K562 (cell line): ENCODE measurements around the gene MOCS3. TPM values are rescaled to one million over a fixed set of nuclear protein-coding genes. Genes with fewer than 3 reads are reported as not detected.

Experiments used
- CSDE1 ChIP-seq, 2 experiments: fragments of 450-650 bp; IDR thresholded peaks; 2 replicates each; pipeline ENCODE4 v1.6.1; 2016; ENCODE audit warnings: mild to moderate bottlenecking in 1 of 2
- ESRRB ChIP-seq: fragments of 250-450 bp; sonication (Bioruptor Pico); IDR thresholded peaks from 2 replicates; pipeline ENCODE4 v1.5.0; 2020; ENCODE audit warnings: mild to moderate bottlenecking, moderate library complexity, borderline replicate concordance
- FIP1L1 ChIP-seq: fragments of 200-400 bp; formaldehyde crosslinking; IDR thresholded peaks from 2 replicates; pipeline ENCODE4 v1.6.1; 2018; ENCODE audit warnings: mild to moderate bottlenecking, low read depth, low read length; ENCODE audit not compliant: poor library complexity, severe bottlenecking
- FOXK2 ChIP-seq, 2 experiments: fragments of 450-650 bp; IDR thresholded peaks in 1 of 2; conservative IDR thresholded peaks in 1 of 2; 2 replicates each; pipeline ENCODE4 v1.6.1; 2016; ENCODE audit warnings: low read depth in 2 of 2, mild to moderate bottlenecking in 1 of 2
- KLF16 ChIP-seq: IDR thresholded peaks from 2 replicates; pipeline ENCODE4 v1.6.1; 2016; ENCODE audit warnings: antibody characterized with exemption
- MAX ChIP-seq: sonication (generic); formaldehyde crosslinking; IDR thresholded peaks from 2 replicates; pipeline ENCODE4 v1.9.0; 2022; ENCODE audit warnings: mild to moderate bottlenecking, missing genetic modification reagents
- MITF ChIP-seq: IDR thresholded peaks from 2 replicates; pipeline ENCODE4 v1.6.1; 2014; ENCODE audit warnings: antibody characterized with exemption
- SAFB ChIP-seq: fragments of 200-400 bp; formaldehyde crosslinking; IDR thresholded peaks from 2 replicates; pipeline ENCODE4 v1.6.1; 2017; ENCODE audit warnings: low read depth, low read length, borderline replicate concordance
- SP1 ChIP-seq: sonication (generic); formaldehyde crosslinking; IDR thresholded peaks from 2 replicates; pipeline ENCODE4 v1.8.1; 2022; ENCODE audit warnings: mild to moderate bottlenecking, missing genetic modification reagents
- SUPT5H ChIP-seq: fragments of 450-650 bp; IDR thresholded peaks from 2 replicates; pipeline ENCODE4 v1.6.1; 2016
- ZBTB17 ChIP-seq: fragments of 450-650 bp; formaldehyde crosslinking; IDR thresholded peaks from 2 replicates; pipeline ENCODE4 v1.4.0; 2020; ENCODE audit warnings: mild to moderate bottlenecking
- ZNF583 ChIP-seq: fragments of 250-450 bp; sonication (Bioruptor Pico); IDR thresholded peaks from 2 replicates; pipeline ENCODE4 v1.4.0; 2020
- polyA plus RNA-seq, 8 experiments: library from polyadenylated mRNA; depleted of rRNA in 4 of 8; stranded (reverse) in 5 of 8; unstranded in 3 of 8; fragments of >200 nt; fragmentation: Nextera tagmentation in 2 of 8; fragmentation: Illumina TruSeq in 1 of 8; extraction: Ambion mirVana in 2 of 8; extraction: Trizol in 1 of 8; gene quantifications; 2 replicates each; pipeline versions ENCODE4 v1.2.1 to v1.2.3, GENCODE V29; 2011 to 2014; ENCODE audit warnings: inconsistent platforms in 1 of 8, missing spikeins in 1 of 8
- total RNA-seq, 7 experiments: library from RNA; depleted of rRNA in 6 of 7; stranded (reverse); fragments of >200 nt in 6 of 7; fragmentation: Illumina TruSeq in 2 of 7; extraction: Trizol in 2 of 7; gene quantifications; 2 replicates each; pipeline versions ENCODE4 v1.2.1 to v1.2.3, GENCODE V29; 2011 to 2021; ENCODE audit warnings: low replicate concordance in 1 of 7
- TF ChIP-seq, protein P1 (sequence below): fragments of 450-650 bp; IDR thresholded peaks from 2 replicates; pipeline ENCODE4 v1.6.1; 2017; ENCODE audit warnings: antibody characterized with exemption, mild to moderate bottlenecking
- TF ChIP-seq, protein P2 (sequence below): IDR thresholded peaks from 2 replicates; pipeline ENCODE4 v1.6.1; 2012; ENCODE audit warnings: low read depth, low read length, improper control_type of control experiment, borderline replicate concordance
- TF ChIP-seq, protein P3 (sequence below): fragments of 200-800 bp; sonication (Bioruptor generic); IDR thresholded peaks from 2 replicates; pipeline ENCODE4 v1.6.1; 2017; ENCODE audit warnings: missing genetic modification characterization, missing compliant biosample characterization
- TF ChIP-seq, protein P4 (sequence below): fragments of 450-650 bp; conservative IDR thresholded peaks from 2 replicates; pipeline ENCODE4 v1.6.1; 2016; ENCODE audit warnings: missing genetic modification characterization, low read depth, mild to moderate bottlenecking, control low read depth, missing compliant biosample characterization

Gene MOCS3
- total and polyA plus RNA-seq, 9 of the 15 experiments (the other 6 are each of a cell fraction or from before 2014, with no cell fraction given), result 0.70 to 6.2 (median 2.9) TPM

- TF ChIP-seq, protein P1, sequence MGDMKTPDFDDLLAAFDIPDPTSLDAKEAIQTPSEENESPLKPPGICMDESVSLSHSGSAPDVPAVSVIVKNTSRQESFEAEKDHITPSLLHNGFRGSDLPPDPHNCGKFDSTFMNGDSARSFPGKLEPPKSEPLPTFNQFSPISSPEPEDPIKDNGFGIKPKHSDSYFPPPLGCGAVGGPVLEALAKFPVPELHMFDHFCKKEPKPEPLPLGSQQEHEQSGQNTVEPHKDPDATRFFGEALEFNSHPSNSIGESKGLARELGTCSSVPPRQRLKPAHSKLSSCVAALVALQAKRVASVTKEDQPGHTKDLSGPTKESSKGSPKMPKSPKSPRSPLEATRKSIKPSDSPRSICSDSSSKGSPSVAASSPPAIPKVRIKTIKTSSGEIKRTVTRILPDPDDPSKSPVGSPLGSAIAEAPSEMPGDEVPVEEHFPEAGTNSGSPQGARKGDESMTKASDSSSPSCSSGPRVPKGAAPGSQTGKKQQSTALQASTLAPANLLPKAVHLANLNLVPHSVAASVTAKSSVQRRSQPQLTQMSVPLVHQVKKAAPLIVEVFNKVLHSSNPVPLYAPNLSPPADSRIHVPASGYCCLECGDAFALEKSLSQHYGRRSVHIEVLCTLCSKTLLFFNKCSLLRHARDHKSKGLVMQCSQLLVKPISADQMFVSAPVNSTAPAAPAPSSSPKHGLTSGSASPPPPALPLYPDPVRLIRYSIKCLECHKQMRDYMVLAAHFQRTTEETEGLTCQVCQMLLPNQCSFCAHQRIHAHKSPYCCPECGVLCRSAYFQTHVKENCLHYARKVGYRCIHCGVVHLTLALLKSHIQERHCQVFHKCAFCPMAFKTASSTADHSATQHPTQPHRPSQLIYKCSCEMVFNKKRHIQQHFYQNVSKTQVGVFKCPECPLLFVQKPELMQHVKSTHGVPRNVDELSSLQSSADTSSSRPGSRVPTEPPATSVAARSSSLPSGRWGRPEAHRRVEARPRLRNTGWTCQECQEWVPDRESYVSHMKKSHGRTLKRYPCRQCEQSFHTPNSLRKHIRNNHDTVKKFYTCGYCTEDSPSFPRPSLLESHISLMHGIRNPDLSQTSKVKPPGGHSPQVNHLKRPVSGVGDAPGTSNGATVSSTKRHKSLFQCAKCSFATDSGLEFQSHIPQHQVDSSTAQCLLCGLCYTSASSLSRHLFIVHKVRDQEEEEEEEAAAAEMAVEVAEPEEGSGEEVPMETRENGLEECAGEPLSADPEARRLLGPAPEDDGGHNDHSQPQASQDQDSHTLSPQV, result peak; percentile 99
- TF ChIP-seq, protein P2, sequence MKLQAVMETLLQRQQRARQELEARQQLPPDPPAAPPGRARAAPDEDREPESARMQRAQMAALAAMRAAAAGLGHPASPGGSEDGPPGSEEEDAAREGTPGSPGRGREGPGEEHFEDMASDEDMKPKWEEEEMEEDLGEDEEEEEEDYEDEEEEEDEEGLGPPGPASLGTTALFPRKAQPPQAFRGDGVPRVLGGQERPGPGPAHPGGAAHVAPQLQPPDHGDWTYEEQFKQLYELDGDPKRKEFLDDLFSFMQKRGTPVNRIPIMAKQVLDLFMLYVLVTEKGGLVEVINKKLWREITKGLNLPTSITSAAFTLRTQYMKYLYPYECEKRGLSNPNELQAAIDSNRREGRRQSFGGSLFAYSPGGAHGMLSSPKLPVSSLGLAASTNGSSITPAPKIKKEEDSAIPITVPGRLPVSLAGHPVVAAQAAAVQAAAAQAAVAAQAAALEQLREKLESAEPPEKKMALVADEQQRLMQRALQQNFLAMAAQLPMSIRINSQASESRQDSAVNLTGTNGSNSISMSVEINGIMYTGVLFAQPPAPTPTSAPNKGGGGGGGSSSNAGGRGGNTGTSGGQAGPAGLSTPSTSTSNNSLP, result no peak
- TF ChIP-seq, protein P3, sequence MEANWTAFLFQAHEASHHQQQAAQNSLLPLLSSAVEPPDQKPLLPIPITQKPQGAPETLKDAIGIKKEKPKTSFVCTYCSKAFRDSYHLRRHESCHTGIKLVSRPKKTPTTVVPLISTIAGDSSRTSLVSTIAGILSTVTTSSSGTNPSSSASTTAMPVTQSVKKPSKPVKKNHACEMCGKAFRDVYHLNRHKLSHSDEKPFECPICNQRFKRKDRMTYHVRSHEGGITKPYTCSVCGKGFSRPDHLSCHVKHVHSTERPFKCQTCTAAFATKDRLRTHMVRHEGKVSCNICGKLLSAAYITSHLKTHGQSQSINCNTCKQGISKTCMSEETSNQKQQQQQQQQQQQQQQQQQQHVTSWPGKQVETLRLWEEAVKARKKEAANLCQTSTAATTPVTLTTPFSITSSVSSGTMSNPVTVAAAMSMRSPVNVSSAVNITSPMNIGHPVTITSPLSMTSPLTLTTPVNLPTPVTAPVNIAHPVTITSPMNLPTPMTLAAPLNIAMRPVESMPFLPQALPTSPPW (CRISPR knock-in tag), result peak; percentile 98
- TF ChIP-seq KLF16 (no peak), ESRRB (CRISPR knock-in tag) (no peak), SUPT5H (peak; percentile 75), CSDE1 (IDR thresholded peaks at IDR 0.05) (peak in 1 of 2 experiments; percentile 33; a peak in 1 of 4 replicates), FOXK2 (conservative IDR thresholded peaks at IDR 0.05 in 1 of 2, IDR thresholded peaks at IDR 0.05 in 1 of 2; ENCODE audit: low read depth in 2 of 2) (peak in 1 of 2 experiments; percentile 60; a peak in 1 of 4 replicates), MITF (peak; percentile 81), FIP1L1 (peak; percentile 99), SP1 (peak; percentile 96), MAX (peak; percentile 99), SAFB (no peak), ZNF583 (CRISPR knock-in tag) (no peak), ZBTB17 (CRISPR knock-in tag) (peak; percentile 84)
- TF ChIP-seq, protein P4, sequence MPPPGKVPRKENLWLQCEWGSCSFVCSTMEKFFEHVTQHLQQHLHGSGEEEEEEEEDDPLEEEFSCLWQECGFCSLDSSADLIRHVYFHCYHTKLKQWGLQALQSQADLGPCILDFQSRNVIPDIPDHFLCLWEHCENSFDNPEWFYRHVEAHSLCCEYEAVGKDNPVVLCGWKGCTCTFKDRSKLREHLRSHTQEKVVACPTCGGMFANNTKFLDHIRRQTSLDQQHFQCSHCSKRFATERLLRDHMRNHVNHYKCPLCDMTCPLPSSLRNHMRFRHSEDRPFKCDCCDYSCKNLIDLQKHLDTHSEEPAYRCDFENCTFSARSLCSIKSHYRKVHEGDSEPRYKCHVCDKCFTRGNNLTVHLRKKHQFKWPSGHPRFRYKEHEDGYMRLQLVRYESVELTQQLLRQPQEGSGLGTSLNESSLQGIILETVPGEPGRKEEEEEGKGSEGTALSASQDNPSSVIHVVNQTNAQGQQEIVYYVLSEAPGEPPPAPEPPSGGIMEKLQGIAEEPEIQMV (tag), result no peak
Measured at GRCh38 chr20:50931306-50932015, 27.2 kb upstream of the MOCS3 start, which contains the start of gene ADNP (continued).
